HG02642 (cell line): ENCODE data around the gene DAPK2.
"Not testable (repeated sequence)": the region's sequence is repeated elsewhere in the genome, so short reads cannot be mapped to it uniquely, and the experiment has no call there.

Experiments used
- ATAC-seq: cut with Tn5 transposase; IDR thresholded peaks from one replicate; pipeline ENCODE4 v1.9.1; 2021; ENCODE audit warnings: mild to moderate bottlenecking; ENCODE audit not compliant: unreplicated experiment, poor library complexity

Gene DAPK2

DNA sequence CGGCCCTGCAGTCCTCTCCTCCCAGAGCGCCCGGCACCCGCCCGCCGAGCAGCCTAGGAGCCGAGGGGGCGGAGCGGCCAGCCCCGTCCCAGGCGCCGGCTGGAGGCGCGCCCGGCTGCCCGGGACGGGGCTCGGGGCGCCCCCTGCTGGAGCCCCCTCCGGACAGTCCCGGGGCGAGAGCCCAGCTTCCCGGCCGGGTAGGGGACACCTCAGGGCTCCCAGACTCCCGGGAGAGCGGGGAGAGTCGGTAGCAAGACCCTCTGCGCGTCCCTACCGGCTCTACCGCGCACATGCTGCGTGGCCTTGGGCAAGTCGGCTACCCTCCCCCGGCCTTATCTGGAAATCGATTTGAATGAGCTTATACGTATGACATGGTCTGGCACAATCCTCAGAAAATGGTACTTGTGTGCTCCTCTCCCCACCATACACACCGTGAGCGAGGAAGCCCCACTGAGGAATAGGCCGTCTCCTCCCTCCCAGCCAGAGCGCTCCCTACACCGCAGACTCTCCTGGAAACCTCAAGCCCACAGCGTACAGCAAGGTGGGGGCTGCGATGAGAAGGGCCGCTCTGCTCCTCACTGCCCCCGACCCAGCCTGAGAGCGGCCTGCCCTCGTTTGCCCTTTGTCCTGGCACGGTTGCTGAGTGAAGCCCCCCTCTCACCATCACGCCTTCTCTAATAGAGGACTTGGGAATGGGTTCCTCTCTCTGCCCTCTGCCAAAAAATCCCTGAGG lies at the start of gene DAPK2:
DAPK2 (minus strand) TSS at position 65 of the 733 bp plus-strand sequence. CDS start 6,224 bp downstream, outside the sequence.
- ATAC-seq: peak; percentile 64

DNA sequence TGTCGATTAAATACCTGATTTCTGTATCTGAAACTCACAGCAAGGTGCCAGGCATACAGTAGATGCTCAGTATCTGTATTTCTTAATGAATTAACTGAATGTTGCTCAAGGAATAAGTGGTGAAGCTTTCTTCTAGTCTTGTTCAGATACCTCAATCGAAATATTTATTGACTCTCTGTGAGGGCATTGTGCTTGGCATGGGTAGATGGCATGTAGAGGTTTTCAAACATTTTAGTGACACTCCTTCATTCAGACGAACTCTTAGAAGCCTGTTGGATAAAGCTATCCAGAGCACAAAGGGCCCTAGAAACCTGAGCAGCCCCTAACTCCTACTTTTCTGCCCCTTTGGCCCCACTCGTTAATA lies 49.1 kb upstream of the DAPK2 start:
- ATAC-seq: no peak

DNA sequence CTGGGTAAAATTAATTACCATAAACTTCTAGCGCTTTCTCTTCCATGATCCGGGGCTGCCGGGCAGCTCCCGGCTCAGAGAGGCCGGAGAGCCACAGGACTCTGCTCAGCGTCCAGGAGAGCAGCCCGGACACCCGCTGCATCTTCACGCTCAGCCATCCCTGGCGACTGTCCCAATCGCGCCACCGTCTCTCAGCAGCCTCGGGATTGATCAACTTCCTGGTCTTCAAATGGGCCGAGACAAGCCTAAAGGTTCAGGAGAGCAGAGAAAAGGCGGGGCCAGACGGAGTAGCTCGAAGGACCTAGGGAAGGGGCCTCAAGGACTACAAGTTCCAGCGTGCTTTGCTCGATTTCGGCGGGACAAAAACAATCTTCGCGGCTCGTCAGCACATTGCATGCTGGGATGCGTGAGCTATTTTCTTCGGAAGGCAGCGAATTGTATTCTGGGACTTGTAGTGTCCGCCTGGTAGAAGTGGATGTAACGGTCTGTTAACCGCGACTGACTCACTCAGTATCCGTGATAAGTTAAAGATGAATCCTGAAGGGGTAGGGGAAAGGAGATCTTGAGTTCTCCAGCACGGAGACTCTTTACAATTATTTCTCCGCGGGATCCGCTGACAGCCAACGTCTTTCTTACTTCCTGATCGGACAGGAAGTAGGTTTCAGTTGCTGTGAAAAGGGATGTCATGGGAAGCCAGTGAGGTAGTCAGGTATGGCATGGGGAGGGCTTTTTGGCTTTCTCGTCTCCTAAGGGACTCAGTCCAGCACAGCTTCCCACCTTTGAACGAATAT lies 47.5 kb upstream of the DAPK2 start, which contains the start of gene CIAO2A:
CIAO2A (minus strand) TSS at position 212 of the 791 bp plus-strand sequence; CDS start at position 142, 70 bp downstream.
- peak; percentile 74 for ATAC-seq

DNA sequence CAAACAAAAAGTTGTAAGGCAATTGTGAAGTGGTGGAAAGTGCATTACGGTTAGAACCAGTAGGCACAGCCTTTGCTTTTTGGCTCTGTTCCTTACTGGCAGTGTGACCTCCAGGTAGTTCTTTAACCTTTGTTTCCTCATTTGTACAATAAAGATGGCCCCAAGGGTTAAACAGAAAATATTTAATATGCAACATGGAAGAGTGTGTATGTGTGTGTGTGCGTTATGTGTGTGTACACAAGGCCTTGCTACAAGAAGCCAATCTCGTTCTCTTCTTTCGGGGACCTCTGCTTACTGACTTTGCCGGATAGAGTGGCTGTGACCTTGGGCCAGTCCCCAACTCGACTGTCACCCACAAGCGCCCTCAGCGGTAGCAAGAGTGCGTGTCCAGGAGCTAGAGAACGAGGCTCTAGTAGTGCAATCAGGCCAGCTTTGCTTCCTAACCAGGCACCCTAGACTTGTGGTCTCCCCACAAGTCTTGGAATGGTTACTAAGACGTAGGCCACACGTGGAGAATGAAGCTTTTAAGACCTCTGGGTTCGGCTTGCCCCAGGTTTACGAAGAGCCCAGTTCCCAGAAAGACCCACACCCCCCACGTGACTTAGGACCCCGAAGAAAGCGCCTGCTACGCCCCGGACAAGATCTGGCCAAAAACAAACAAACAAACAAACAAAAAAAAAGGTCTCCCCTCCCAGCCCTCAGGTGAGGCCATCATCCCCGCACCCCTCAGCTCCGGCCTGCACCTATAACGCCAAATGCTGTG lies 46.8 kb upstream of the DAPK2 start:
- ATAC-seq: peak; percentile 26

DNA sequence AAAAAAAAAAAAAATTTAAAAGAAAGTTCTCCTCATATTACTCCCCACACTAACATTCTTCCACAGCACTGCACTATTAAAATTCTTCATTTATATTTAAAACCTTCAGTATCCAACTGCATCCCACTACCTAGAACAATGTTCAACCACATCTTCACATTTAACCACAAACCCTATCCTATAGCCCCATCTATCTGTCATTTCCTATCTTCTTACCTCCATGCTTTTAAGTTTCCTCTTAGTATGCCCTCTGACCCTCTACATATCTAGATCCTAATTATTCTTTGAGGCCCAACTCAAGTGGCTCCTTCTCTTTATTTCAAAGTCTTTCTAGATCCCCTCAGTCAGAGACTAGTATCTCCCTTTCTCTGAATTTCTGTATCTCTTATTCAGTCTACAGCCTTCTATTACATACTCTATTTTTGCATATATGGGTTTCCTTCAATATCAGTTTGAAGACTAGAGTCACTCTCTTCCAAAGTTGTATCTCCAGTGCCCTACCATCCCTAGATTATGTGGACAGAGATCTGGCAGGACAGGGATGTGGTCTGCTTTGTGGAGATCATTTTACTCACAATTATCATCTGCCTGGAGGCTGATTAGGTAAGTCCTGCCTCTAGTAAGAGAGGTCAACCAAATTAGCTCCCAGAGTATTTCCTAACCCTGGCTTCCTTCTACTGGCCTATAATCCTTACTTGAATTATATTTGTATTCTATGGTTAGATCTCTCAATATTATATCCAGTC lies 46.0 kb upstream of the DAPK2 start:
- ATAC-seq: no peak

DNA sequence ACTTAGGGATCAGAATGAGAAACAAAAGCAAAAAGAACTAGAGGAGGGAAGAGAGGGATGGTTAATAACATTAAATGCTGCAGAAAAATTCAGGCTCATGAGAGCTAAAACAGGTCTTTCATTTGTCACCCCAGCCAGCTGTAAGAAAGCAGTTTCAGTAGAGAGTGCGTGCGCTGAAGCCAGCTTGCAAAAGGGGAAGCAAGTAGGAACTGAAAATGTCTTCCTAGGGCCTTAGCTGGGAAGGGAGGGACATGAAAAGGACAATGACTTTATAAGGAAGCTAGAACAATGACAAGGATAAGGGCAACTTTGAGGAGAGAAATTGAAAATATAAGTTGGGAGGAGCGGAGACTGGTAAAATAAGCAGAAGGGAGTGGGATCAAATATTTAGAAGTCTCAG lies 44.2 kb upstream of the DAPK2 start:
- no peak for ATAC-seq

DNA sequence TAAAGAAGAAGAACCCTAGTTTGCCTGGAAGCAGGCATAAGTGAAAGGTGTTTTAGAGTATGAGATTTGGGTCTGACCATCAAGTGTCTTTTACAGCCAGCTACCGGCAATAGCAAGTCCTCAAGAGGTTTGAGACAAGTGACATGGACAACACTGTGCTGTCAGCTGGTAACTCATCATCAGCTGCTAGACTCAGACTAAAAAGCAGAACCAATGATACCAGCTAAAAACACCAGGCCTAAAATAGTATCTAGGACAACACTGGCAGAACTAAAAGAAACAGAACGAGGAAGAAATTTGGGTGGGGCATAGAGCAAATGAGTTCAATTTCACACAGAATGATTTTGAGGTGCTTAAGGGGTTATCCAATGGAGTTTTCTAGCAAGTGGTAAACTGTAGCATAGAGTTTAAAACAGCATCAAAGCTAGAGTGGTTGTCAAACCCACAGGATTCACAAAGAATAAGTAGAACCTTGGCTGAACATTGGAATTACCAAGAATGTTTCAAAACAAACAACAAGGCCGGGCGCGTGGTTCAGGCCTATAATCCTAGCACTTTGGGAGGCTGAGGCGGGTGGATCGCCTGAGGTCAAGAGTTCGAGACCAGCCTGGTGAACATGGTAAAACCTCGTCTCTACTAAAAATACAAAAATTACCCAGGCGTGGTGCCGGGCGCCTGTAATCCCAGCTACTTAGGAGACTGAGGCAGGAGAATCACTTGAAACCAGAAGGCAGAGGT lies 43.4 kb upstream of the DAPK2 start:
- no peak for ATAC-seq

DNA sequence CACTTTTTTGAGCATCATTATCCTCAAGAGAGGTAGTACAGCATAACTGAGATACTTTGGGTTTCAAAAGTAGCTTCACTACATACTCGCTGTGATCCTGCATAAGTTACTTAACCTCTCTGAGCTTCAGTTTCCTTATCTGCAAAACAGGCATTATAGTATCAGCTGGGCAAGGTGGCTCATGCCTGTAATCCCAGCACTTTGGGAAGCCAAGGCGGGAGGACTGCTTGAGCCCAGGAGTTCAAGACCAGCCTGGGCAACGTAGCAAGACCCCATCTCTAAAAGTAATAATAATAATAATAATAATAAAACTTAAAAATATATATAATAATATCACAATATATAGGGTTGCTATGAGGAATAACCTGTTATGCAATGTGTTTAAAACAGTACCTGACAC lies 36.5 kb upstream of the DAPK2 start:
- ATAC-seq: no peak

DNA sequence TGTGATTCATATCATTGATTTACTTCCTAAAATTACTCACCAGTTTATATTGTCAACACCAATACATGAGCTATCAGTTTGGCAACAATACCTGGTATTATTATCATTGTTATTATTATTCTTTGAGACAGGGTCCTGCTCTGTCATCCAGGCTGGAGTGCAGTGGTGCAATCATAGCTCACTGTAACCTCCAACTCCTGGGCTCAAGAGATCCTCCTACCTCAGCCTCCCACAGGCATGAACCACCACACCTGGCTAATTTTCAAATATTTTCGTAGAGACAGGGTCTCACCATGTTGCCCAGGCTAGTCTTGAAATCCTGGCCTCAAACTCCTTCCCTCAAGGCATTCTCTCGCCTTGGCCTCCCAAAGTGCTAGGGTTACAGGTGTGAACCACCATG lies 27.2 kb upstream of the DAPK2 start:
- not testable (repeated sequence) for ATAC-seq

DNA sequence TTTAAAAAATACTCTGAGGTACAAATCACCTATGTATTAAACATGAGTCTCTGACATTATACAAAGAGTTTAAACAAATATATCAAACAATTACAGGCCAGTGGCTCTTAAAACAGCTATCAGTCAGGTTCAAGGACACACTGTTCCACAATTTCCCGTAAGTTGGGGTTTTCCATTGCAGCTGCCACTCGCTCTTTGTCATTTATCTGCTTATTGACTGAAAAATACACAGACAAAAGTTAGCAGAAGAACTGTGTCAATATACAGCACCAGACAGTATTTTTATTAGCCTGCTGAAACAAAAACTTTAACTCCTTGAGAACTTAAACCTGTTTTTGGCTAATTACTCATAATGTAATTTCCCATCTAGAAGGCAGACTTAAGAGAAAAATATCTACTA lies 26.5 kb upstream of the DAPK2 start:
- ATAC-seq: no peak

DNA sequence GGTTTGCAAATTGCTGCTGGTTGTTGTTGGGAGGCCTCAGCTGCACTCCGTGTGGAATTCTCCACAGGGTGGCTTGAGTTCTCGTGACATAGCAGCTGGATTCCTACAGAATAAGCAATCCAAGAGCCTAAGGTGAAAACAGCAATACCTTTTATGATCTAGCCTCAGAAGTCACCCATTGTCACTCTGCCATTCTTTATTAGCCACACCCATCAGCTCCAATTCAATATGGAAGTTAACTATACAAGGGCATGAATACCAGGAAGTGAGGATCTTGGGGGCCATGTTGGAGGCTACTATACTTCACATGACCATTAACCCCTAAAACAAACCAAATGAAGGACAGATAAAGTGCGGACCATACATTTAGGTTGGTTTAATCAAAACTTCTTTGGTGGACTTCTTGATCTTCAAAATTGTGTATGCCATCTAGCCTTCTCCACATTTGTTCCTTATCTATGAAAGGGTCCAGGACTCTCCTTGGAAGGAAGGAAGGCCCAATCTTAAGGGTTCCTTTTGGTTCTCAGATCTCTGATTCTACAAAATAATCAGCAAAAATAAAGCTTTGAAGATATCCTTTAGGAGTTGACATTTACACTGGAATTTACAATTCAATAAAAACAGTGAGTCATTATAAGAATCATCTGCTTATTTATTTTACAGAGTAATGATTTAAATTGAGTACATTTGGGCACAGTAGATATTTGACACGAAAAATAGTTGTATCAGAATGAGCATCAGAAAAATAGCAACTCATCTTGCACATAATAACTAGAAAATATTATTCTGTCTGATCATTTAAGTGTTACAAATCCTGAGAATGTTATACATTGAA lies 25.9 kb upstream of the DAPK2 start:
- ATAC-seq: no peak

DNA sequence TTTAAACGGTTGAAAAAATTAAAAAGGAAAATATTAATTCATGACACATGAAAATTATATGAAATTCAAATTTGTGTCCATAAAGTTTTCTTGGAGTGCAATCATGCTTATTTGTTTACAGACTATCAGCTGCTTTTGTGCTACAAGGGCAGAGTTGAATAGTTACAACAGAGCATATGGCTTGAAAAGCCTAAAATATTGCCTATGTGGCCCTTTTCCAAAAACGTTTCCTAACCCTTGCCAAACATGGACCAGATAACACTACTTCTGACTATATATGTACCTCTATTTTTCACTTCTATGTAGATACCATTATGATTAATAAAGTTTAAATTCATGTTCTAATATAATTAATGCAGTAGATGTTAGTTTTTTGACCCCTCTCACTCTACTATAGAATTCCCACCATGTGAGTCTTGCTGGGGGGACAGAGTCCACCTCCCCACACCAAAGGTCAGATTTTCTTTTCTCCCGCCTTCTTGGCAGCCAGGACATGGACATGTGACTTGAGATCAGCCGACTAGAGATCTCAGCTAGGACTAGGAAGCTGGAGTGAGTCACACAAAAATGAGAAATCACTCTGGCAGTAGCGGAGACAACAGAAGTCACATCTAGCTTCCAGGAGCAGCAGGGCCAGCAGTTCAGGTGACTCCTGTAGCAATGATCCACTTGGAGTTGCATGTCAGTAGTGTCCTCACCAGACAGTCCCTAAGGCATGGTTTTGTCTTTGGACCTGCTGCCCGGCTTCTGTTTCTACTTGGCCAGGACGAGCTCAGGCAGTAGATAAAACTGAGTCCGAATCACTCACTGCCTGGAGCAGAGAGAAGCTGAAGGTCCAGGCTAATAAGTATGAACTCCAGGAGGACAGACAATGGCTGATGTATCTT lies 24.9 kb upstream of the DAPK2 start:
- no peak for ATAC-seq

DNA sequence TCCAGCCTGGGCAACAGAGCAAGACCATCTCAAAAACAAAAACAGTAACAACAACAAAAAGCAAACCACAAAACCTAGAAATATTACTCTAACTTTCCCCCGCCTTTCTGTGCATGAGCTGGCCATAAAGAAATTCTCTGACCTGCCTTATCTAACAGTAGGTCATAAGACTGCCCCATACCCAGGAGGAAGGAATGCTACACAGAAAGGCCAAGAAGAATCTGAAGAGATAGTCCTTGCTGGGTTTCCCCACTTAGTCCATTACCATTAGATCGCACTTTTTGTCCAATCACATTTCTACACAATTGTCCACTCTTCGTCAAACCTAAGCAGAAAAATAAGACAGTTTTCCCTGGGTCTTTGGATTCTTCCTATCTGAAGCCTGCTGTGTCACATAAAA lies 23.8 kb upstream of the DAPK2 start:
- no peak for ATAC-seq

DNA sequence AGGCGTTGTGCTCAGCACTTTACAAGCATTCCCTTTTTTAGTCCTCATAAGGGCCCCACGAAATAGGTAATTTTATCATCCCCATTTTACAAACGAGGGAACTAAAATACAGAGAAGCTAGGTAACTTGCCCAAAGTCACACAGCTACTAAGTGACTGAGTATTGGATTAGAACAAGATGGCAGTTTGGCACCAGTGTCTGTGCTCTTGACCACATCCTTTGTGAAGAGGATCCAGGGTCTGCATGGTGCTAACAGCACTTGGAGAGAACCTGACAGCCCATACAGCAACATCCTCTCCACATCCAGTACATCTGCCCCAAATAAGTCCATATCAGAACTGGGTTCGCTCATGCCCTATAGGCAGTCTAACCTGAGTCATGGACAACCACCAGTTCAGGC lies 21.8 kb upstream of the DAPK2 start:
- no peak for ATAC-seq

DNA sequence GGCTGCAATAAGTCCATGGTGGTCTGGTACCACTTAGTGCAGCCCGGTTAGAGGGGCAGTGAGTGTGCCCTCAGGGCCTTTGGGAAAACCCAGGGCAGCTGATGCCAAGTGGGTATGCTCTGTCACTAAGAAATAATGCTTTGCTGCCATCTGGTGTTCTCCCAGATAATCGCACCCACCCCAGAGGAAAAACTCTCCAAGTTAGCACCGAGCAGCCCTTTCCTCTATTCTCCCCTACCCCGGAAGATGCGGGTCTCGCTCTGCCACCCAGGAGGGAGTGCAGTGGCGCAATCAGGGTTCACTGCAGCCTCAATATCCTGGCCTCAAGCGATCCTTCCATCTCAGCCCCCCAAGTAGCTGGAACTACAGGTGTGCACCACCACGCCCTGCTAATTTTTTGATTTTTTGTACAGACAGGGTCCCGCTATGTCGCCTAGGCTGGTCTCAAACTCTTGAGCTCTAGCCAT lies 21.3 kb upstream of the DAPK2 start:
- ATAC-seq: no peak

DNA sequence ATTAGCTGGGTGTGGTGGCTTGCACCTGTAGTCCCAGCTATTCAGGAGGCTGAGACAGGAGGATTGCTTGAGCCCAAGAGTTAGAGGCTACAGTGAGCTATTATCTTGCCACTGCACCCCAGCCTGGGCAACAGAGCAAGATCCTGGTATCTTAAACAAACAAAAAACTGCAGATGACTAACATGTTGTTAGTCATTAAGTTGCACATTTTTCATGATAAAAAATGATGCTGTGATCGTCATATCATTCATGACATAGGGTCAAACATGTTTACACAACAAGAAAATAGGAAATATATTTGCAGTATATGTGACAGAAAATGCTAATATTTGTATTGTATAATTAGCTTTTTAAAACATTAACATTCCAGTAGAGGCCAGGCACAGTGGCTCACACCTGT lies 20.2 kb upstream of the DAPK2 start:
- ATAC-seq: no peak

DNA sequence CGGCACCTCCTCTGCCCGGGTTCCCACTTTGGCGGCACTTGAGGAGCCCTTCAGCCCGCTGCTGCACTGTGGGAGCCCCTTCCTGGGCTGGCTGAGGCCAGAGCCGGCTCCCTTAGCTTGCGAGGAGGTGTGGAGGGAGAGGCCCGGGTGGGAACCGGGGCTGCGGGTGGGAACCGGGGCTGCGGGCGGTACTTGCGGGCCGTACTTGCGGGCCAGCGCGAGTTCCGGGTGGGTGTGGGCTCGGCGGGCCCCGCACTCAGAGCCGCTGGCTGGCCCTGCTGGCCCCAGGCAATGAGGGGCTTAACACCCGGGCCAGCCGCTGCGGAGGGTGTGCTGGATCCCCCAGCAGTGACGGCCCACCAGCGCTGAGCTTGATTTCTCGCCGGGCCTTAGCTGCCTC lies 14.4 kb upstream of the DAPK2 start:
- no peak for ATAC-seq

DNA sequence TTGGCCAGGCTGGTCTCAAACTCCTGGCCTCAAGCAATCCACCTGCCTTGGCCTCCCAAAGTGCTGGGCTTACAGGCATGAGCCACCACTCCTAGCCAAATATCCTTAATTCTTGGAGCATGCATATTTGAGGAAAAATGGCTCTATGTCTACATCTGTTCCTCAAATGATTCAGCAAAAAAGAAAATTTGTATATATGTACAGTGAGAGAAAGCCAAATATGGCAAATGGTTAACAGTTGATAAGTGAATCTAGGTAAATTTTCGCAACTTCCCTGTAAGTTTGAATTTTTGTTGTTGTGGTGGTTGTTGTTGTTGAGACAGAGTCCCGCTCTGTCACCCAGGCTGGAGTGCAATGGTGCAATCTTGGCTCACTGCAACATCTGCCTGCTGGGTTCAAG lies 12.8 kb upstream of the DAPK2 start:
- not testable (repeated sequence) for ATAC-seq
